SU-DHL-6 (cell line): ENCODE measurements around the gene FLNB.

Experiments
- H2AFZ ChIP-seq: fragments of 200-600 bp; sonication (generic); 2 replicates; pipeline ENCODE4 v1.6.1; 2014; ENCODE audit warnings: low read depth, mild to moderate bottlenecking, moderate library complexity, mixed read lengths, antibody characterized with exemption, low read length; ENCODE audit not compliant: severe bottlenecking
- H3F3A ChIP-seq: fragments of 200-600 bp; shearing (Covaris generic); 2 replicates; pipeline ENCODE4 v1.6.0; 2016; ENCODE audit warnings: antibody characterized with exemption, mild to moderate bottlenecking; ENCODE audit not compliant: insufficient read depth
- H3K27ac ChIP-seq: fragments of 200-600 bp; sonication (generic); 2 replicates; pipeline ENCODE4 v1.5.1; 2016; ENCODE audit warnings: low read depth, mild to moderate bottlenecking, low read length, moderate library complexity, mixed read lengths
- H3K27me3 ChIP-seq: fragments of 200-600 bp; sonication (generic), shearing (Covaris generic); 2 replicates; pipeline ENCODE4 v1.6.0; 2014; ENCODE audit warnings: mild to moderate bottlenecking, low read length
- H3K36me3 ChIP-seq: fragments of 200-600 bp; sonication (generic); 2 replicates; pipeline ENCODE4 v1.6.1; 2014; ENCODE audit warnings: mild to moderate bottlenecking, low read length, mixed read lengths
- H3K4me2 ChIP-seq: fragments of 300-600, 200-600 bp; shearing (Covaris generic), sonication (generic); 2 replicates; pipeline ENCODE4 v1.6.0; 2014; ENCODE audit warnings: low read length, low read depth, mild to moderate bottlenecking; ENCODE audit not compliant: poor library complexity, severe bottlenecking
- H3K4me3 ChIP-seq: fragments of 200-600 bp; sonication (generic); 2 replicates; pipeline ENCODE4 v1.5.1; 2014; ENCODE audit warnings: antibody characterized with exemption, low read length, mild to moderate bottlenecking, mixed read lengths; ENCODE audit not compliant: insufficient read depth, poor library complexity, severe bottlenecking
- H3K79me2 ChIP-seq: fragments of 200-600 bp; sonication (generic); 2 replicates; pipeline ENCODE4 v1.6.1; 2014; ENCODE audit warnings: mild to moderate bottlenecking, low read length, moderate library complexity; ENCODE audit not compliant: insufficient read depth
- H3K9ac ChIP-seq: fragments of 200-600 bp; sonication (generic); 2 replicates; pipeline ENCODE4 v1.7.0; 2014; ENCODE audit warnings: mild to moderate bottlenecking, low read length
- H3K9me2 ChIP-seq: fragments of 200-600 bp; sonication (generic); replicated peaks from 2 replicates; pipeline ENCODE4 v1.6.1; 2014; ENCODE audit warnings: low read length; ENCODE audit not compliant: insufficient read depth
- H3K9me3 ChIP-seq: fragments of 200-600 bp; sonication (generic); 2 replicates; pipeline ENCODE4 v1.6.1; 2014; ENCODE audit warnings: low read length, mixed read lengths; ENCODE audit not compliant: insufficient read depth
- H4K20me1 ChIP-seq: fragments of 200-600 bp; sonication (generic); 2 replicates; pipeline ENCODE4 v1.6.1; 2014; ENCODE audit warnings: low read depth, mild to moderate bottlenecking, antibody characterized with exemption, low read length, moderate library complexity, mixed read lengths
- EZH2phosphoT487 ChIP-seq: fragments of 200-600 bp; sonication (generic), shearing (Covaris generic); conservative IDR thresholded peaks from 2 replicates; pipeline ENCODE4 v1.6.1; 2018; ENCODE audit warnings: mild to moderate bottlenecking, antibody characterized with exemption, low read length, moderate library complexity, mixed read lengths
- TF ChIP-seq, protein P1 (sequence below): fragments of 200-600 bp; sonication (generic); IDR thresholded peaks from one replicate; pipeline ENCODE4 v1.5.1; 2017; ENCODE audit warnings: antibody characterized with exemption, mild to moderate bottlenecking, low read length, moderate library complexity; ENCODE audit not compliant: insufficient read depth, poor library complexity, severe bottlenecking

The FLNB gene

DNA sequence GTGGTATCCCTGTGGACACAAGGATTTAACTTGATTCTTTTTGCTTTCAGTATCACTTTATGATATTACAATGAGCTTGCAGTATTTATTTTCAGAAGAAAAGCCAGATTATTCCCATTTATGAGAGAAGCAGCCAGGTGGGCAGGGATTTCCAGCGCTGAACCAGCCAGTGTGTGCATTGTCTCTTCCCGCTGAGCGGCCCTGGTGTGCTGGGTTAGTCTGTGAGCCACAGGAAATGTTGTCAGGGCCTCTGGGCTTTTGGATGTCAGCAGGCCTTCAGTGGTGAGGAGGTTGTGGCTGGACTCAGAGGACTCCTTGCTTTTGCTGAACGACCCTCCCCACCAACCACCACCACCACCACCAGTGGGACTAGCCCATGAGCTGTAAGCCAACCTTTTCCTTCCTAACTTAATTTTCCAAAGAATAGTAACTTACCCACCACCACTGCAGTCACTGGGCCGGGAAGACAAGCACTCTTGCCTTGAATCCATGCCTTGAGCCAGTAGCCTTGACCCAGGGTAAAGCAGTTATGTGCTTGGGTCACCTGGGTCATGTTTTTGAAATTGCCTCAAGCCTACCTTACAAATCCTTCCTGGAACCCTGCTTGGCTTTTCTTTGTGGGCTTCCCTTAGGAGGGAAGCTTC, 33.1 kb downstream of the FLNB start:
- Histone ChIP-seq H3K9me2 (no peaks in the 10 kb centered on the region), H3K79me2 (no peaks in the 10 kb centered on the region), H3K27me3 (no peaks in the 10 kb centered on the region), H3K36me3 (no peaks in the 10 kb centered on the region), H3K9me3 (no peaks in the 10 kb centered on the region), H4K20me1 (no peaks in the 10 kb centered on the region), H3K4me3 (no peak overlapping the region), H3K9ac (no peak overlapping the region), H3K4me2 (no peak overlapping the region), H2AFZ (no peak overlapping the region), H3F3A (no peaks in the 10 kb centered on the region), H3K27ac (no peak overlapping the region)
- TF ChIP-seq, protein P1, sequence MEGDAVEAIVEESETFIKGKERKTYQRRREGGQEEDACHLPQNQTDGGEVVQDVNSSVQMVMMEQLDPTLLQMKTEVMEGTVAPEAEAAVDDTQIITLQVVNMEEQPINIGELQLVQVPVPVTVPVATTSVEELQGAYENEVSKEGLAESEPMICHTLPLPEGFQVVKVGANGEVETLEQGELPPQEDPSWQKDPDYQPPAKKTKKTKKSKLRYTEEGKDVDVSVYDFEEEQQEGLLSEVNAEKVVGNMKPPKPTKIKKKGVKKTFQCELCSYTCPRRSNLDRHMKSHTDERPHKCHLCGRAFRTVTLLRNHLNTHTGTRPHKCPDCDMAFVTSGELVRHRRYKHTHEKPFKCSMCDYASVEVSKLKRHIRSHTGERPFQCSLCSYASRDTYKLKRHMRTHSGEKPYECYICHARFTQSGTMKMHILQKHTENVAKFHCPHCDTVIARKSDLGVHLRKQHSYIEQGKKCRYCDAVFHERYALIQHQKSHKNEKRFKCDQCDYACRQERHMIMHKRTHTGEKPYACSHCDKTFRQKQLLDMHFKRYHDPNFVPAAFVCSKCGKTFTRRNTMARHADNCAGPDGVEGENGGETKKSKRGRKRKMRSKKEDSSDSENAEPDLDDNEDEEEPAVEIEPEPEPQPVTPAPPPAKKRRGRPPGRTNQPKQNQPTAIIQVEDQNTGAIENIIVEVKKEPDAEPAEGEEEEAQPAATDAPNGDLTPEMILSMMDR: no peak
- TF ChIP-seq EZH2phosphoT487: no peak

DNA sequence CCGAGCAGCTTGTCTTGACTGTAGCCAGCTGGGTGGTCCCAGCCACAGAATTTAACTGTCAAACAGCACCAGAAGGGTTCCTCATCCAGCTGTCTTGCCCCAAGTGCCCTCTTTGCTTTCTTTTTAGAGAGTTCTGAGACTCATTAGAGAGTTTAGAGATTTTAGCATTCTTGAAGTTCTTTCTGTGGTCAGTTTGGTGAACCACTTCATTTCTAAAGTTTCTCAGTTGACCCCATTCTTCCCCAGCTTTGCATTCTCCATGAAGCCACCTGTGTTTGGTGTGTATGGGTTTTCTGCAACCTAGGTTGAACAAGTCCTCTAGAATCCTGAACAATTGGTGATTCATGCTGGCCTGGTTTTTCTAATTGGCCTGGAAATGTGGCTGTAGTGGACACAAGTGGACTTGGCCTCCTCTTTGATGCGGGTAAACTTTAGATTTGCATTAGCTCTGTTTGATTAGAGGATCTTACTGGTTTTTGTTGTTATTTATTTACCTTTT, 33.7 kb downstream of the FLNB start:
- H3K9me3 ChIP-seq: no peaks in the 10 kb centered on the region
- no peak overlapping the region for H2AFZ ChIP-seq
- TF ChIP-seq, protein P1: no peak
- TF ChIP-seq EZH2phosphoT487: no peak
- no peaks in the 10 kb centered on the region for H3K79me2 ChIP-seq
- no peak overlapping the region for H3K27ac ChIP-seq
- H3K36me3 ChIP-seq: no peaks in the 10 kb centered on the region
- H3K4me2 ChIP-seq: no peak overlapping the region
- no peak overlapping the region for H3K4me3 ChIP-seq
- H3K27me3 ChIP-seq: no peaks in the 10 kb centered on the region
- no peaks in the 10 kb centered on the region for H3F3A ChIP-seq
- no peaks in the 10 kb centered on the region for H4K20me1 ChIP-seq
- no peak overlapping the region for H3K9ac ChIP-seq
- H3K9me2 ChIP-seq: no peaks in the 10 kb centered on the region

DNA sequence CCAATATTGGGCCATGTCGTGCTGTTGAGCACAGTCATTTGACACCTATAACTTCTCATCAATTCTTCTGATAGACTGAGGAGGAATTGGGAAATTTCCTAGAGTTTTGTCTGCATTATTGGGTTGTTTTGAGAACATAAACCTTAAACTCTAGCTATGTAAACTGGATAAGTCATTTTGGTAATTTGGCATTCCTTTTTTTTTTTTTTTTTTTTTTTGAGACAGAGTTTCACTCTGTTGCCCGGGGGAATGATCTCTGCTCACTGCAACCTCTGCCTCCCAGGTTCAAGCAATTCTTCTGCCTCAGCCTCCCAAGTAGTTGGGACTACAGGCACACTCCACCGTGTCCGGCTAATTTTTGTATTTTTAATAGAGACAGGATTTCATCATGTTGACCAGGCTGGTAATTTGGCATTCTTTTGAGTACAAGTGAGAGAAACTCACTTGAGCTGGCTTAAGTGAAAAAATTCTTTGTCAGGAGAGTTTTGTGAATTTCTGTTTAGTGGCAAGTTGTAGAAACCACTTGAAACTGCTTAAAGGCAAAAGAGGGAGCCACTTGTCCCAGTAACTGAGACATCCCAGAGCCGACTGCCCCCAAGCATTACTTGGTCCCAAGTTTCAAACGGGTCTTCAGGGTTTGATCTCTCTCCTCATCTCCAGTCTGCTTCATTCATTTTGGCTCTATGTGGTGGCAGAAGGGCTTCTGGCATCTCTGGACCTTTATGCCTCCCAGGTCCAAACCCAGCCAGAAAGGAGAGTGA, 34.9 kb downstream of the FLNB start:
- no peak overlapping the region for H3K4me3 ChIP-seq
- no peaks in the 10 kb centered on the region for H3K9me2 ChIP-seq
- H3K9ac ChIP-seq: no peak overlapping the region
- H3F3A ChIP-seq: no peaks in the 10 kb centered on the region
- no peaks in the 10 kb centered on the region for H3K27me3 ChIP-seq
- no peak overlapping the region for H2AFZ ChIP-seq
- no peaks in the 10 kb centered on the region for H4K20me1 ChIP-seq
- TF ChIP-seq EZH2phosphoT487: no peak
- TF ChIP-seq, protein P1: no peak
- no peak overlapping the region for H3K27ac ChIP-seq
- H3K79me2 ChIP-seq: no peaks in the 10 kb centered on the region
- no peaks in the 10 kb centered on the region for H3K36me3 ChIP-seq
- no peak overlapping the region for H3K4me2 ChIP-seq
- H3K9me3 ChIP-seq: no peaks in the 10 kb centered on the region
